DMS153 (cell line): ENCODE data around the gene PTF1A.

Experiments
- DNase-seq: peaks from one replicate; lab custom pipeline; 2025; lab: John Stamatoyannopoulos, UW

Gene PTF1A

DNA sequence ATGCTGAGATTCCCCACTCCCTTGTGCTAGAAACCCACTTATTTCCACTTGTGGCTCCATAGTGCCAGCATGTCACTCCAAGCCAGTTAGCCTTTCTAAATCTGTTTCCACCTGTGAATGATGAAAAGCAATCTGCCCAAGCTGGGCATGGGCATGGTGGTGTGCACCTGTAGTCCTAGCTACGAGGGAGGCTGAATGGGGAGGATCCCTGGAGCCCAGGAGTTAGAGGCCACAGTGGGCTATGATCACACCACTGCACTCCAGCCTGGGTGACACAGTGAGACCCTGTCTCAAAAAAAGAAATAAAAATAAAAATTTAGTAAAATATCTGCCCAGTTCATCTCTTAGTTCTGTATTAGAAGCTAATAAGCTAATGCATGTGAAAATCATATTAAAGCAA lies 5.0 kb upstream of the PTF1A start:
- DNase-seq, result no peak

GRCh38 chr10:23189024-23189423 lies 3.1 kb upstream of the PTF1A start:
- no peak for DNase-seq

DNA sequence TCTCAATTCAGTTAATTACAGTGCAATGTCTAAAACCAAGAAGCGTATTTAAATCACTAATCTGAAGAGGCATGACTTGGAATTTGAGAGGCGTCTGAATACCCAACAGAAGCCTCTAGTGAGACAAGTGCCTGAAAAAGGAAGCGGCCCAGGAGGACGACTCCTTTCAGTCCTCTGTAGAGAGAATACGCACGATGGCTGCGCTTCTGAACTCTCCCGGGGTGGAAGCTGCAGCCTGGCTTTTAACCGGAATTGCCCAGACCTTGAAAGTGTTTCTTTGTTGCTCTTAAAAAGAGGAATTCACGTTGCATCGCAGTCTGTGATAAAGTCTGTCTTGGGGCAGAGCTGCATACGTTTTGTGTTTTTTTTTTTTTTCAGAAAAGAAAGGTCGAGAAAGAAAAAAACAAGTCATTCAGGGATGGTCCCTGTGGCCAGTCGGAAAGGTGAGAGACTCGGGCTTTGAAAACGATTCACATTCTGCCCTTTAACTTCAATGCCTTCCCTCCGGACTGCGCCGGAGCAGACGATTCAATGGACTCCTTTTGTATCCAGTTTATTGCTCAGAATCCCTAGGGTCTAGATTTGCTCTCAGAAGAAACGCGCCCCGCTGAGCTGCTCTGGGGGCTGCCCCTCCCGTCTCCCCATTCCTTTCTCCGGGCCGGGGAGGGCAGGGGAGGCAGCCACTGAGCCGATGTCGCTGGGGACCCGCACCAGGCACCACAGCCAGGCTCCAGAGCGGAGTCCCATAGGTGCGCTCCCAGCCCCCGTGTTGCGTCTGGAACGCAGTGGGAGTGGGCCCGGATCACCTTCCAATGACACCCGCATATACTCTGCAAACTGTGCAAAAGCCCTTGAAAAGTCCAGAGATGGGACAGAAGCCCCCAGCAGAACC lies 994 bp upstream of the PTF1A start:
- DNase-seq, result no peak

- no peak for DNase-seq
Observed at GRCh38 chr10:23192712-23193434, 761 bp downstream of the PTF1A start.

DNA sequence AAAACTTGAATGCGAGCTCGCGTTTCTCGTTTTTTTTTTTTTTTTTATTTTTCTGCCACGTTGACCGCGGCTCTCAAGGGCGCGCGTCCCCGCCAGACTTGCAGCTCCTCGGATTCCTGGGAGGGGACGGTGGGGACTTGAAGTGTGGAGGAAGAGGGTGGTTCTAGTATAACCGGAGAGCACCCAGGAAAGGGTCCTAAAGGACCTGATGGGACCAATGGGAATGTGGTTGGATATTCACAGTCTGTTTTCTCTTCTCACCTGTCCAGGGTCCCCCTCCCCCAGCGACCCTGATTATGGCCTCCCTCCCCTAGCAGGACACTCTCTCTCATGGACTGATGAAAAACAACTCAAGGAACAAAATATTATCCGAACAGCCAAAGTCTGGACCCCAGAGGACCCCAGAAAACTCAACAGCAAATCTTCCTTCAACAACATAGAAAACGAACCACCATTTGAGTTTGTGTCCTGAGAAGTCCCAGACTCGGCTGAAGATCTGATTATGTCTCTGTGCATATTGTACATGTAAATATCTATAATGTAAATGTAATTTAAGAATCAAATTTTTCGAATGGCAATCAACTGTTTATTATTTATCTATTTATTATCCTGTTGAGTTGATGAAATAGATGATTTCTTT lies 1.4 kb downstream of the PTF1A start:
- no peak for DNase-seq

- no peak for DNase-seq
Observed at GRCh38 chr10:23194471-23194965, 2.4 kb downstream of the PTF1A start.

GRCh38 chr10:23194966-23195845 lies 3.1 kb downstream of the PTF1A start:
- DNase-seq, result no peak

- DNase-seq, result no peak
Observed at GRCh38 chr10:23195846-23196600, 3.9 kb downstream of the PTF1A start.

DNA sequence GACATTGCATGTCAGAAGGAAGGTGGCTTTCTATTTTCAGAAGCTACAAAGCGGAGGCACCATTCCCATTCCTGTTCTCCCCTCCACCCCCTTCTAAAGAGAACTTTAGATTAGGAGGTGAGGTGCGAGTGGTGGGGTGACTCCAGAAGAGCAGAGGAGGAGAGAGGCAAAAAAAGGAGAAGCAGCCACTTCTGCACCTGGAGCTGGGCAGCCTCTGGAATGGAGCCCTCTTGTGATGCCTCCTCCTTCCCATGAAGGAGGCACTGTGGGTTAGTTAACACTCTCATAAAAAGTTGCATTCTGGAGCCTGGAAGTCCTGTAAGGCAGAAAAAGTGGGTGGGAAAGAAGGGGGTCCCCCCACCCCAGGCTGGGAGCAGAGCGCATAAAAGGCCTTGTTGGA lies 4.8 kb downstream of the PTF1A start:
- no peak for DNase-seq

GRCh38 chr10:23197416-23197861 lies 5.3 kb downstream of the PTF1A start:
- peak; percentile 29 for DNase-seq

- no peak for DNase-seq
Observed at GRCh38 chr10:23198610-23198939, 6.5 kb downstream of the PTF1A start.

DNA sequence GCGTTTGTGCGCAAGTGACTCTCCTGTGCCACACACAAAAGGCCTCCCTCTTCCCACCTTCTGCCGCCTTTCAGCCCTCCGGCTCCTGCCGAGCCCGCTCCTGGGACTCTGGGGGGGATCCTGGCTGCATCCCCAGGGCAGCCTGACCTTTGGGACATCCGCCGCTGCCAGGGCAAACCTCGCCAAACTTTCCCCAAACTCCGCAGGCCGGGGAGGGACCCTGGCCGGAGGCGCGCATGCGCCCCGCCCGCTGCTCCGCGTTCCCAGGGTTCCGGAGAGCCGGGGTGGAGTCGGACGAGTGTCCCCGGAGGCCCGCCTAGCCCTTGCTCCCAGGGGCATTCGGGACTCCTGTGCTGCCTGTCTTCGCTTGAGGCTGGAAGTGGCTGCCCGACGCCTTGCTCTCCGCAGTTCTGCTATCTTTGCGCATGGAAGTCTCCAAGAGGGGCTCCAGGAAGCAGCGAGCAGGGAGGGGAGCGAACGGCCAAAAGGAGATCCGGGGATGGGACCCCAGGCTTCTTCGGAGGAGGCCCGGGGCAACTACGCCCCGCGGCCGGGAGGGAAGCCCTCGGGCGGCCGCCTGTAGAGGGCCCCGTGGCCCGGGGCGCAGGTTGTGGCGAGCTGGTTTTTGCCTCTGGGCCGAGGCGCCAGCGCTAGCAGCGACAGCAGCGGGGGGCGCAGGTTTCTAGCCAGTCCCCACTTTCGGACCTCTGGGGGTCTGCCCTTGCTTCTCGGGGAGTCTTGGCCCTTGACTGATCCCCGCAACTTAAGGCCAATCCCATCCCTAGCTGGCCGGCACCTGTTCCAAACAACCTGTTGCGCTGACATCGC lies 7.0 kb downstream of the PTF1A start:
- DNase-seq, result no peak

DNA sequence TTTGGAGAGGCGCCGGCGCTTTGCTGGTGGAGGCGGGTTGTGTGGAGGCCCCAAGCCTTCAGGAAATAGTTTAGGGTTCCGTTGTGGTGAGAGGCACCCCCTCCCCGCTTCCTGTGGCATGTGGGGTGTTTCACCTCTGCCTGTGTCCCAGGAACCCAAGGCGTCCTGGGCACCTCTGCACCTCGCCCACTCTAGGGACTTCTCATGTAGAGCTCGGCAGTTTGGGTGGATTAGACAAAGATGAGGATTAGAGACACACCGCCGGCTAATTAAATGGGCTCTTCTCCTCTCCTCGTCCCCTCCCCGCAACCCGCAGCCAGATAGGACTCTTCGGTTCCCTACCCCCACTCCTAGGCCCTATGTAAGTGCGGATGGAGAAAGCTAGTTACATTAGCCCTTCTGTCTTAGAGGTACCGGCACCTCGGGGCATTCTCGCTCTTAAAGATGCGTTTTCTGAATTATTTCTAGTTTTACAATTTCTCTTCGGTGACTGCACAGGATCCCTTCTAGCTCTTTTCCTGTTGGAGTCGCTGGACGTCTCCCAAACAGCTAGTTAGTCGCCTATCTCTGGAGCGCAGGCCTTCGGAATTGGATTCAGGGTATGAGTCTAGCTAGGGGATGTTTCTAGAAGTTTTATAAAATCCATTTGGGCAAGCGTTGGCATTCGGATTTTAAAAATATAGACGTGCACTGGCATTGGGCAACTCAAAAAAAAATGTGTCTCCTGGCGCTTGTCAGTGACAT lies 7.8 kb downstream of the PTF1A start:
- DNase-seq, result no peak

DNA sequence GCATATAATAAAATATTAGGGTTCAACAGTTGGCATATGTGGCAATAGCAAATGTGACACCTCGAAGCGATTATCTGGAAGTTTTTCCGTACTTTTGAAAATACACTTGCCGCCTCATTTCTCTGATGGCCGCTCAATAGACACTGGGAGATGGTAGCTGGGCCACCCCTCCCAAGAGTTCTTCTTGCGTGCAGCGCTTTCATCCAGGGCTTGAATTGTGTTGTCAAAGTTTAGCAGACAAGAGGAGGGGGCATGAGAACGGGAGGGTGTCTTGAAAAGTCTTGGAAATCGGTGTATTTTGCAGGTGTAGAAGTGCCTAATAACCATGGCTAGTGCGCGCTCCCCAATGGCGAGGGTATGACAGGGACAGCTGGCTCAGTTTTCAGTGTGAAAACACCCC lies 8.5 kb downstream of the PTF1A start:
- no peak for DNase-seq

GRCh38 chr10:23200997-23201652 lies 9.0 kb downstream of the PTF1A start:
- DNase-seq, result no peak

GRCh38 chr10:23201837-23202236 lies 9.7 kb downstream of the PTF1A start:
- DNase-seq, result no peak

DNA sequence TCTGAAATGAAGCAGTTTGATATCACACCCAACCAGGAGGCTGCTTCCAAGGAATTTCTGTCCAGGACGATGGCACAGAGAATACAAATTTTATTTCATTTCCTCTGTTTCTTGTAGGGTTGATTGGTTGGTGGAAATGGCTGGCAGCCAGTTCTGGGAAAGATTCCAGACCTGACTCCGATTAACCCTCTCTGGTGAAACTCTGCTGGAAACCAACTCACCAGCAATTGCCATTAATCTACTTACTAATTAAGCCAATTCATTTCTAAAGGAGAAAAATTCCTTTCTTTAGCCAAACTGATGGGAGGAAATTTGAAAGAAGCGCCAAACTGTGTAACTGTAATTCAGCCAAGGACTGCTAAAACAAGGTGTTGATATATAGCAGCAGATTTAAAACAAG lies 10.7 kb downstream of the PTF1A start:
- DNase-seq, result no peak

- DNase-seq, result no peak
Observed at GRCh38 chr10:23203369-23204325, 11.5 kb downstream of the PTF1A start.
